ENCODE data around the gene PPP6R3. TPM values are rescaled to one million over a fixed set of nuclear protein-coding genes. Genes with fewer than 3 reads are reported as not detected.

The PPP6R3 gene
- total and polyA plus RNA-seq, 2 of the 8 experiments (the other 6 are each of a cell fraction or from before 2014, with no cell fraction given): 44.6 to 150 TPM

DNA sequence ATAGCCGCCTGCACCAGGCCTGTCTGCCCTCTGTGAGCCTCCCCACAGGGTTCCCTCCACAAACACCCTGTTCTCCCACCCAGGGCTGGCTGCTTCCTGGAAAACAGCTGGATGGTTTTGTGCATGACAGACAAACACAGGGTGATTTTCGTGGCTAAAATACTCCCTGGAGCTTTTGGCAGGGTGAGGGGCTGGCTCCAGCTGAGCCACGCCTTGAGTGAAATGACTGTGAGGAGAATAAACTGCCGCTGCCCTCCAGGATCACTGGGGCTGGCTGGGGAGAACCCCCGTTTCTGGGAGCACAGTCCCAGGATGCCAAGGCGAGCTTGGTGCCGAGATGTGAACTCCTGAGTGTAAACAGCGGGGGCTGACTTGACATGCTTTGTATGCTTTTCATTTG, 20.3 kb upstream of the PPP6R3 start:
- Histone ChIP-seq H3K27ac (ENCODE audit: low read depth, low read length) (no peak overlapping the region), H2BK5ac (ENCODE audit: low read depth, low read length) (no peak overlapping the region), H3K9ac (replicated peaks in 1 of 4; ENCODE audit: extremely low read depth in 1 of 4, low read depth in 3 of 4, low read length in 3 of 4) (no peak overlapping the region), H2BK20ac (ENCODE audit: low read length) (no peak overlapping the region), H2BK12ac (ENCODE audit: low read depth, low read length) (no peak overlapping the region), H4K20me1 (replicated peaks in 1 of 2; ENCODE audit: control insufficient read depth in 1 of 2, insufficient read depth in 2 of 2, low read length in 2 of 2) (peaks cover 0 to 9% of the 10 kb centered on the region in 2 experiments), H2BK15ac (ENCODE audit: low read length) (0 out of 2 replicates have a peak overlapping the region, but pooled peaks have one; percentile 16), H3K23me2 (ENCODE audit: low read depth, low read length) (no peaks in the 10 kb centered on the region), H2BK120ac (replicated peaks; ENCODE audit: low read depth, low read length) (no peak overlapping the region), H3K27me3 (replicated peaks in 1 of 4; ENCODE audit: control insufficient read depth in 3 of 4, extremely low read depth in 1 of 4, insufficient read depth in 3 of 4, low read length in 3 of 4) (no peaks in the 10 kb centered on the region), H3K56ac (replicated peaks; ENCODE audit: insufficient read length, low read depth, low read length) (no peak overlapping the region), H3K14ac (ENCODE audit: insufficient read length) (no peak overlapping the region), H3K9me3 (ENCODE audit: insufficient read depth in 2 of 2, low read depth in 1 of 2, low read length in 1 of 2) (no peaks in the 10 kb centered on the region), H4K91ac (replicated peaks; ENCODE audit: insufficient read length, low read length) (no peak overlapping the region), H4K5ac (ENCODE audit: insufficient read length, low read depth, low read length) (no peak overlapping the region), H3K4me3 (ENCODE audit: extremely low read depth in 1 of 4, insufficient read depth in 2 of 4, low read depth in 3 of 4, low read length in 4 of 4) (no peak overlapping the region), H3K4me2 (ENCODE audit: insufficient read depth in 1 of 2, low read depth in 2 of 2, low read length in 2 of 2) (no peak overlapping the region), H3K4ac (replicated peaks; ENCODE audit: insufficient read length, low read depth, low read length) (no peak overlapping the region), H3K4me1 (replicated peaks in 1 of 4; ENCODE audit: control insufficient read depth in 3 of 4, insufficient read depth in 4 of 4, low read length in 3 of 4) (peaks cover 3 to 22% (median 9%) of the 10 kb centered on the region in 4 experiments), H3K18ac (ENCODE audit: extremely low read depth, low read length) (no peak overlapping the region), H2AFZ (ENCODE audit: low read length) (no peak overlapping the region), H3K23ac (ENCODE audit: insufficient read length) (no peak overlapping the region), H3K36me3 (ENCODE audit: control insufficient read depth in 2 of 4, insufficient read depth in 4 of 4, low read length in 3 of 4) (no peaks in the 10 kb centered on the region; a peak in 2 of 8 replicates), H2AK5ac (ENCODE audit: low read depth, low read length) (no peak overlapping the region; the same call in 1 of the 2 replicates), H4K8ac (ENCODE audit: extremely low read depth, insufficient read depth, low read length) (peak overlapping the region; percentile 41), H3K79me1 (ENCODE audit: low read depth, low read length) (no peaks in the 10 kb centered on the region), H3K79me2 (ENCODE audit: control insufficient read depth in 1 of 2, insufficient read depth in 2 of 2, low read length in 2 of 2) (no peaks in the 10 kb centered on the region)
- FAIRE-seq: no peak
- CTCF ChIA-PET (ENCODE audit: partially characterized antibody): interaction anchor here (0.5 to 2.2 kb wide), 4 partner anchors 16 to 183 kb away, joined by 3 to 8 read pairs (median 5); no protein-coding TSS in a partner anchor
- 85% methylated on average over 8 of the region's 8 CpGs; no CpG with 5 or more reads in 1 of the 2 experiments for WGBS, 2 experiments (ENCODE audit: extremely low coverage in 1 of 2, insufficient coverage in 1 of 2, insufficient read length in 1 of 2, insufficient replicate concordance in 2 of 2, low coverage in 1 of 2, low lambda C conversion rate in 2 of 2, missing lambda C conversion rate in 1 of 2)
- TF ChIP-seq CBX5 (IDR thresholded peaks at IDR 0.05; ENCODE audit: low read depth, low read length): no peak
- no peak for TF ChIP-seq RXRA (IDR thresholded peaks at IDR 0.05; ENCODE audit: insufficient read depth, low read depth, low read length)
- no peak for TF ChIP-seq CEBPB (IDR thresholded peaks at IDR 0.05; ENCODE audit: low read depth, low read length)
- no peak for TF ChIP-seq RBBP5 (IDR thresholded peaks at IDR 0.05; ENCODE audit: borderline replicate concordance, low read depth, low read length)
- TF ChIP-seq, protein P1, sequence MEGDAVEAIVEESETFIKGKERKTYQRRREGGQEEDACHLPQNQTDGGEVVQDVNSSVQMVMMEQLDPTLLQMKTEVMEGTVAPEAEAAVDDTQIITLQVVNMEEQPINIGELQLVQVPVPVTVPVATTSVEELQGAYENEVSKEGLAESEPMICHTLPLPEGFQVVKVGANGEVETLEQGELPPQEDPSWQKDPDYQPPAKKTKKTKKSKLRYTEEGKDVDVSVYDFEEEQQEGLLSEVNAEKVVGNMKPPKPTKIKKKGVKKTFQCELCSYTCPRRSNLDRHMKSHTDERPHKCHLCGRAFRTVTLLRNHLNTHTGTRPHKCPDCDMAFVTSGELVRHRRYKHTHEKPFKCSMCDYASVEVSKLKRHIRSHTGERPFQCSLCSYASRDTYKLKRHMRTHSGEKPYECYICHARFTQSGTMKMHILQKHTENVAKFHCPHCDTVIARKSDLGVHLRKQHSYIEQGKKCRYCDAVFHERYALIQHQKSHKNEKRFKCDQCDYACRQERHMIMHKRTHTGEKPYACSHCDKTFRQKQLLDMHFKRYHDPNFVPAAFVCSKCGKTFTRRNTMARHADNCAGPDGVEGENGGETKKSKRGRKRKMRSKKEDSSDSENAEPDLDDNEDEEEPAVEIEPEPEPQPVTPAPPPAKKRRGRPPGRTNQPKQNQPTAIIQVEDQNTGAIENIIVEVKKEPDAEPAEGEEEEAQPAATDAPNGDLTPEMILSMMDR (IDR thresholded peaks at IDR 0.05; ENCODE audit: control extremely low read depth in 1 of 3, insufficient read depth in 1 of 3, low read depth in 1 of 3, low read length in 3 of 3): no peak
- no peak for TF ChIP-seq HDAC2 (IDR thresholded peaks at IDR 0.05; ENCODE audit: borderline replicate concordance in 1 of 2, low read depth in 2 of 2, low read length in 2 of 2)
- DNase-seq (ENCODE audit: low read depth in 1 of 2, low spot score in 2 of 2): no peak
- POLR2A ChIA-PET (ENCODE audit: partially characterized antibody): interaction anchor here (0.6 to 1.7 kb wide), 3 partner anchors 11 to 354 kb away, joined by 3 to 4 read pairs (median 3); no protein-coding TSS in a partner anchor
